GM12878 (cell line): Measurements from ENCODE around the gene GALNS. TPM values are rescaled to one million over a fixed set of nuclear protein-coding genes. Genes with fewer than 3 reads are reported as not detected.
A peak's percentile ranks its signal among the peaks of the same experiment; 100 is the strongest.

ENCODE experiments used
- ASH2L ChIP-seq: fragments of 300-600, 200-600 bp; sonication (generic); IDR thresholded peaks from 2 replicates; pipeline ENCODE4 v1.6.1; 2017; ENCODE audit warnings: low read depth, mild to moderate bottlenecking, borderline replicate concordance
- BCL11A ChIP-seq: IDR thresholded peaks from 2 replicates; pipeline ENCODE4 v1.6.1; 2011; ENCODE audit warnings: low read depth, low read length
- BHLHE40 ChIP-seq, 2 experiments: fragments of 450-650 bp in 1 of 2; IDR thresholded peaks; 2 replicates each; pipeline ENCODE4 v1.6.1; 2011 to 2017; ENCODE audit warnings: low read depth in 2 of 2, borderline replicate concordance in 1 of 2, improper control_type of control experiment in 1 of 2, low read length in 1 of 2, mild to moderate bottlenecking in 1 of 2
- BMI1 ChIP-seq: fragments of 450-650 bp; IDR thresholded peaks from 2 replicates; pipeline ENCODE4 v1.6.1; 2016; ENCODE audit warnings: mild to moderate bottlenecking, moderate library complexity, borderline replicate concordance
- CHD4 ChIP-seq: fragments of 200-600 bp; sonication (generic); IDR thresholded peaks from 2 replicates; pipeline ENCODE4 v1.6.1; 2016; ENCODE audit warnings: mild to moderate bottlenecking
- EGR1 ChIP-seq, 2 experiments: IDR thresholded peaks; 1 replicate in 1 of 2; 2 replicates in 1 of 2; pipeline ENCODE4 v1.6.1; 2011 to 2012; ENCODE audit warnings: low read depth in 2 of 2, low read length in 2 of 2, borderline replicate concordance in 1 of 2, mild to moderate bottlenecking in 1 of 2, moderate library complexity in 1 of 2
- ETV6 ChIP-seq, 2 experiments: fragments of 450-650 bp in 1 of 2; IDR thresholded peaks in 1 of 2; conservative IDR thresholded peaks in 1 of 2; 2 replicates each; pipeline ENCODE4 v1.6.1; 2014; ENCODE audit warnings: antibody characterized with exemption in 1 of 2, borderline replicate concordance in 1 of 2, low read depth in 1 of 2, mild to moderate bottlenecking in 1 of 2, moderate library complexity in 1 of 2
- GATAD2B ChIP-seq: fragments of 450-650 bp; conservative IDR thresholded peaks from 2 replicates; pipeline ENCODE4 v1.6.1; 2017; ENCODE audit warnings: low read depth, mild to moderate bottlenecking, moderate library complexity
- MYC ChIP-seq: IDR thresholded peaks from 2 replicates; pipeline ENCODE4 v1.6.1; 2011; ENCODE audit warnings: mild to moderate bottlenecking, low read length, moderate library complexity, inconsistent platforms; ENCODE audit not compliant: insufficient read depth, insufficient replicate concordance, insufficient read length, severe bottlenecking
- POU2F2 ChIP-seq: IDR thresholded peaks from 3 replicates; pipeline ENCODE4 v1.6.1; 2011; ENCODE audit warnings: low read depth, mild to moderate bottlenecking, low read length, borderline replicate concordance
- PRDM15 ChIP-seq: fragments of 450-650 bp; formaldehyde crosslinking; IDR thresholded peaks from 2 replicates; pipeline ENCODE4 v1.4.0; 2020; ENCODE audit warnings: mild to moderate bottlenecking, moderate library complexity
- SUZ12 ChIP-seq: fragments of 200-600 bp; sonication (generic); IDR thresholded peaks from one replicate; pipeline ENCODE4 v1.6.1; 2018; ENCODE audit warnings: antibody characterized with exemption, mild to moderate bottlenecking; ENCODE audit not compliant: unreplicated experiment
- TARDBP ChIP-seq: IDR thresholded peaks from 2 replicates; pipeline ENCODE4 v1.6.1; 2016; ENCODE audit warnings: borderline replicate concordance
- ZBTB40 ChIP-seq: fragments of 450-650 bp; IDR thresholded peaks from 2 replicates; pipeline ENCODE4 v1.6.1; 2016; ENCODE audit warnings: mild to moderate bottlenecking, moderate library complexity, borderline replicate concordance
- ZNF217 ChIP-seq: fragments of 450-650 bp; IDR thresholded peaks from 2 replicates; pipeline ENCODE4 v1.6.1; 2017; ENCODE audit warnings: antibody characterized with exemption, mild to moderate bottlenecking
- ZNF384 ChIP-seq: IDR thresholded peaks from 2 replicates; pipeline ENCODE4 v1.6.1; 2012; ENCODE audit warnings: low read depth, mild to moderate bottlenecking, low read length, improper control_type of control experiment, borderline replicate concordance
- ZSCAN29 ChIP-seq: fragments of 450-650 bp; IDR thresholded peaks from 2 replicates; pipeline ENCODE4 v1.6.1; 2017; ENCODE audit warnings: mild to moderate bottlenecking, moderate library complexity
- polyA plus RNA-seq, 11 experiments: library from polyadenylated mRNA; depleted of rRNA in 4 of 11; unstranded in 6 of 11; stranded (reverse) in 5 of 11; fragments of >200 nt; fragmentation: Nextera tagmentation in 4 of 11; fragmentation: Illumina TruSeq in 1 of 11; extraction: Ambion mirVana in 4 of 11; extraction: Trizol in 1 of 11; gene quantifications; 1 replicate in 1 of 11; 2 replicates in 10 of 11; pipeline versions ENCODE4 v1.2.1 to v1.2.3, GENCODE V29; 2011 to 2016; ENCODE audit warnings: inconsistent platforms in 2 of 11, missing spikeins in 2 of 11, low read depth in 1 of 11
- total RNA-seq, 4 experiments: library from RNA; depleted of rRNA in 3 of 4; stranded (reverse); fragments of >200 nt in 3 of 4; fragmentation: Illumina TruSeq in 1 of 4; extraction: Trizol in 1 of 4; gene quantifications; 2 replicates each; pipeline versions ENCODE4 v1.2.1 to v1.2.3, GENCODE V29; 2013 to 2021
- TF ChIP-seq, protein P1 (sequence below): fragments of 450-650 bp; conservative IDR thresholded peaks from 2 replicates; pipeline ENCODE4 v1.6.1; 2017; ENCODE audit warnings: mild to moderate bottlenecking, moderate library complexity

GALNS gene
- total and polyA plus RNA-seq, 10 of the 15 experiments (the other 5 are each of a cell fraction or from before 2014, with no cell fraction given) = 0.37 to 12.4 (median 5.3) TPM

DNA sequence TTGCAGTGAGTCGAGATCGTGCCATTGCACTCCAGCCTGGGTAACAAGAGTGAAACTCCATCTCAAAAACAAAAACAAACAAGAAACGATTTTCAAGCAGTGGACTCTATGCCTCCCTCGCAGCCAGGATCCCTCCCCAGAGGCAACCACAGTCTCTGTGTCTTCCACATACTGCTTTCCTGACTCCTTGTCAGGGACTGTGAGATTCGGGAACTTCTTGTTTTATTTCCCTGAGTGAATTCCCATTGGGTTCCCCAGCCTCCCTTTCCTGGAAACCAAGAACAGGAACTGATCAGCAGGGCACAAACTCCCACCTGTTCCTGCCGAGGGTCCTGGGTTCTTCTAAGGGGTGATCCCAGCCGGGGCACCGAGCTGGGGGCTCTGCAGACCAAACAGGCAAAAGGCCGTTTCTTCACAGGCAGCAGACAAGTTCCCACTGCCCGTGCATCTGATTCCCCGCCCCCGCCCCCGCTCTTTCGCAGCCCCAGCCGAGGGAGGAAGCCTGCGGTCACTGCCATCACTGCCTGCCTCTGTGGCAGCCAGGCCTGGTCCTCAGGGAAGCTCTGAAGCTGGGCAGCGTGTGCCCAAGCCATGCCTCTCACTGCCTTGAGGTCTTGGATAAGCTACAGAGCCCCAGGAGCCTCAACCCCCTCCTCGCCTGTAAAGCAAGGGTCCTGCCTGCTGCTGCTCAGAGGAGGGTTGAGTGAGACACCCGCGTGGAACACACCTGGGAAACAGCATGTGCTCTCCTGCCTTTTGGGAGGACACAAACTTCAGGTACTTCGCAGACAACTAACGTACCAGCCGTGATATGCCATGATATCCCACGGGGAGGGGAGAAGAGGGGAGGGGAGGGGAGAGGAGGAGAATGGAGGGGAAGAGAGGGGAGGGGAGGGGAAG lies 66.2 kb downstream of the GALNS start (continued):
- TF ChIP-seq EGR1 (IDR thresholded peaks at IDR 0.05; ENCODE audit: borderline replicate concordance in 1 of 2, low read depth in 2 of 2, low read length in 2 of 2) (peak in 1 of 2 experiments; percentile 94; a peak in 2 of 3 replicates), ZNF384 (no peak), BCL11A (no peak), TARDBP (no peak), ETV6 (conservative IDR thresholded peaks at IDR 0.05 in 1 of 2, IDR thresholded peaks at IDR 0.05 in 1 of 2; ENCODE audit: borderline replicate concordance in 1 of 2, low read depth in 1 of 2) (no peak), SUZ12 (no peak), BMI1 (no peak), ZSCAN29 (no peak), GATAD2B (0 out of 2 replicates have a peak, but pooled peaks have one; percentile 36), PRDM15 (no peak), MYC (no peak), ZBTB40 (no peak), BHLHE40 (IDR thresholded peaks at IDR 0.05; ENCODE audit: borderline replicate concordance in 1 of 2, low read depth in 2 of 2, low read length in 1 of 2) (peak; percentile 52 to 77; a peak in 2 of 4 replicates), ZNF217 (no peak), POU2F2 (no peak), ASH2L (no peak), CHD4 (no peak)
- TF ChIP-seq, protein P1, sequence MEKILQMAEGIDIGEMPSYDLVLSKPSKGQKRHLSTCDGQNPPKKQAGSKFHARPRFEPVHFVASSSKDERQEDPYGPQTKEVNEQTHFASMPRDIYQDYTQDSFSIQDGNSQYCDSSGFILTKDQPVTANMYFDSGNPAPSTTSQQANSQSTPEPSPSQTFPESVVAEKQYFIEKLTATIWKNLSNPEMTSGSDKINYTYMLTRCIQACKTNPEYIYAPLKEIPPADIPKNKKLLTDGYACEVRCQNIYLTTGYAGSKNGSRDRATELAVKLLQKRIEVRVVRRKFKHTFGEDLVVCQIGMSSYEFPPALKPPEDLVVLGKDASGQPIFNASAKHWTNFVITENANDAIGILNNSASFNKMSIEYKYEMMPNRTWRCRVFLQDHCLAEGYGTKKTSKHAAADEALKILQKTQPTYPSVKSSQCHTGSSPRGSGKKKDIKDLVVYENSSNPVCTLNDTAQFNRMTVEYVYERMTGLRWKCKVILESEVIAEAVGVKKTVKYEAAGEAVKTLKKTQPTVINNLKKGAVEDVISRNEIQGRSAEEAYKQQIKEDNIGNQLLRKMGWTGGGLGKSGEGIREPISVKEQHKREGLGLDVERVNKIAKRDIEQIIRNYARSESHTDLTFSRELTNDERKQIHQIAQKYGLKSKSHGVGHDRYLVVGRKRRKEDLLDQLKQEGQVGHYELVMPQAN = no peak
